Loucy (cell line): ENCODE measurements around the gene MYH8.

Source experiments
- H2AFZ ChIP-seq: fragments of 200-600 bp; sonication (generic); 2 replicates; pipeline ENCODE4 v1.6.0; 2016; ENCODE audit warnings: antibody characterized with exemption, mild to moderate bottlenecking, low read length, moderate library complexity
- H3F3A ChIP-seq: fragments of 200-600 bp; 2 replicates; pipeline ENCODE4 v1.6.0; 2016; ENCODE audit warnings: antibody characterized with exemption, low read depth, mild to moderate bottlenecking
- H3K27me3 ChIP-seq: fragments of 200-600 bp; sonication (generic); 2 replicates; pipeline ENCODE4 v1.6.1; 2014; ENCODE audit warnings: low read length, mild to moderate bottlenecking; ENCODE audit not compliant: insufficient read depth, poor library complexity, severe bottlenecking
- H3K36me3 ChIP-seq: fragments of 200-600 bp; sonication (generic); 2 replicates; pipeline ENCODE4 v1.6.1; 2016; ENCODE audit warnings: low read length; ENCODE audit not compliant: insufficient read depth
- H3K4me1 ChIP-seq: fragments of 200-600 bp; sonication (generic); 2 replicates; pipeline ENCODE4 v1.5.1; 2014; ENCODE audit warnings: low read length, mild to moderate bottlenecking; ENCODE audit not compliant: insufficient read depth, poor library complexity, severe bottlenecking
- H3K4me2 ChIP-seq: fragments of 200-600 bp; sonication (generic); 2 replicates; pipeline ENCODE4 v1.6.0; 2014; ENCODE audit warnings: antibody characterized with exemption, low read length, low read depth, mild to moderate bottlenecking; ENCODE audit not compliant: poor library complexity, severe bottlenecking
- H3K4me3 ChIP-seq: fragments of 200-600 bp; sonication (generic); 2 replicates; pipeline ENCODE4 v1.5.1; 2014; ENCODE audit warnings: low read length, mild to moderate bottlenecking, mixed read lengths; ENCODE audit not compliant: poor library complexity, severe bottlenecking
- H3K79me2 ChIP-seq: fragments of 200-600 bp; sonication (generic); 2 replicates; pipeline ENCODE4 v1.6.1; 2014; ENCODE audit warnings: low read length; ENCODE audit not compliant: insufficient read depth
- H3K9ac ChIP-seq: fragments of 200-600 bp; sonication (generic); 2 replicates; pipeline ENCODE4 v1.6.0; 2014; ENCODE audit warnings: mild to moderate bottlenecking, low read depth, low read length, moderate library complexity; ENCODE audit not compliant: poor library complexity, severe bottlenecking
- H3K9me2 ChIP-seq: fragments of 200-600 bp; sonication (generic); replicated peaks from 2 replicates; pipeline ENCODE4 v1.6.1; 2016; ENCODE audit warnings: low read depth, low read length, mixed read lengths
- H3K9me3 ChIP-seq: fragments of 200-600 bp; sonication (generic); 2 replicates; pipeline ENCODE4 v1.6.1; 2014; ENCODE audit warnings: mild to moderate bottlenecking, antibody characterized with exemption, low read length, low read depth; ENCODE audit not compliant: insufficient read depth
- H4K20me1 ChIP-seq: fragments of 200-600 bp; sonication (generic); 2 replicates; pipeline ENCODE4 v1.6.0; 2014; ENCODE audit warnings: antibody characterized with exemption, low read length, mild to moderate bottlenecking; ENCODE audit not compliant: insufficient read depth, poor library complexity, severe bottlenecking
- EZH2phosphoT487 ChIP-seq: fragments of 200-600 bp; IDR thresholded peaks from 2 replicates; pipeline ENCODE4 v1.6.1; 2018; ENCODE audit warnings: antibody characterized with exemption, mild to moderate bottlenecking, moderate library complexity, borderline replicate concordance
- TF ChIP-seq, protein P1 (sequence below): fragments of 200-600 bp; sonication (generic); conservative IDR thresholded peaks from 2 replicates; pipeline ENCODE4 v1.5.1; 2014; ENCODE audit warnings: mild to moderate bottlenecking, antibody characterized with exemption, low read length

Gene MYH8

DNA sequence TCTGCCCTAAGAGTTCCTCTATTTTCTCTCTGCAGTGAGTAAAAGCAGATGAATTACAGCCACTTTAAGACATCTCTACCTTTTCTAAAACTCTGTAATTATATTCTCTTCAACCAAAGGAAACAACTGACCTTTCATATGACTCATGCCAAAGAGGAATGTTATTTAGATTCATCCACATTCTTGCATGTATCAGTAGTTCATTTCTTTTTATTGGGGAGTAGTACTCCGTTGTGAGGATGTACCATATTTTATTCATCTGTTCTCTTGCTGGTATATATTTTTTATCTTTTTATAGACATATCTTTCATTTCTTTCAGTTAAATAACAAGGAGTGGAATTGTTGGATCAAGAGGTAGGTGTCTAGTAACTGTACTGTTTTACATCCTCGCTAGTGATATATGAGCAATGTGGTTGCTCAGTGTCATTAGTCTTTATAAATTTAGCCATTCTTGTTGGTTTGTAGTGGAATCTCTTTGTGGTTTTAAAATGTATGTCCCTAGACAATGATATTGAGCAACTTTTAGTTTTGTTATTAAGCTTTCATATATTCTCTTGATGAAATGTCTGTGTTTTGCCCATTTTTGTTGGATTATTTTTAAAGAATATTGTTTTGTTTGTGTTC lies 7.8 kb upstream of the MYH8 start:
- Histone ChIP-seq H3F3A (no peaks in the 10 kb centered on the region), H3K79me2 (no peaks in the 10 kb centered on the region), H3K4me3 (no peak overlapping the region), H3K4me1 (no peaks in the 10 kb centered on the region), H2AFZ (no peak overlapping the region), H3K9me2 (no peaks in the 10 kb centered on the region), H3K27me3 (no peaks in the 10 kb centered on the region), H3K36me3 (no peaks in the 10 kb centered on the region), H3K9ac (no peak overlapping the region), H4K20me1 (no peaks in the 10 kb centered on the region), H3K4me2 (no peak overlapping the region), H3K9me3 (no peaks in the 10 kb centered on the region)
- TF ChIP-seq, protein P1, sequence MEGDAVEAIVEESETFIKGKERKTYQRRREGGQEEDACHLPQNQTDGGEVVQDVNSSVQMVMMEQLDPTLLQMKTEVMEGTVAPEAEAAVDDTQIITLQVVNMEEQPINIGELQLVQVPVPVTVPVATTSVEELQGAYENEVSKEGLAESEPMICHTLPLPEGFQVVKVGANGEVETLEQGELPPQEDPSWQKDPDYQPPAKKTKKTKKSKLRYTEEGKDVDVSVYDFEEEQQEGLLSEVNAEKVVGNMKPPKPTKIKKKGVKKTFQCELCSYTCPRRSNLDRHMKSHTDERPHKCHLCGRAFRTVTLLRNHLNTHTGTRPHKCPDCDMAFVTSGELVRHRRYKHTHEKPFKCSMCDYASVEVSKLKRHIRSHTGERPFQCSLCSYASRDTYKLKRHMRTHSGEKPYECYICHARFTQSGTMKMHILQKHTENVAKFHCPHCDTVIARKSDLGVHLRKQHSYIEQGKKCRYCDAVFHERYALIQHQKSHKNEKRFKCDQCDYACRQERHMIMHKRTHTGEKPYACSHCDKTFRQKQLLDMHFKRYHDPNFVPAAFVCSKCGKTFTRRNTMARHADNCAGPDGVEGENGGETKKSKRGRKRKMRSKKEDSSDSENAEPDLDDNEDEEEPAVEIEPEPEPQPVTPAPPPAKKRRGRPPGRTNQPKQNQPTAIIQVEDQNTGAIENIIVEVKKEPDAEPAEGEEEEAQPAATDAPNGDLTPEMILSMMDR: no peak
- no peak for TF ChIP-seq EZH2phosphoT487

DNA sequence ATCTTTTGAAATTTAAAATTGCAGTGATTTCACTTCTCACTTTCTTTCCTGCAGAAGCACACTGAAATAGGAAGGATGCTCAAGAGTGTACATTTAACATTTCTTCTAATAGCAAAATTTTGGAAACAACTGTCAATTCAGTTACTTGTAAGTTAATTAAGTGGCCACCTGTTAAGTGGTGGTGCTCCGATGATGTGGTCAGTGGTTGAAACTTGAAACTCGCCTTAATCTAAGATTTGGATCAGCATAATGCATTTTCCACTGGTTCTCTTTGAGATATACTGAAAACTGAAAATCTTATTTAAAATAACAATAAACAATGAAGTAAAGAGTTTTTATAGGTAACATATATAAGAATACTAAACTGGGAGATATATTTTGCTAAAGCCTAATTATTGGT lies 7.0 kb upstream of the MYH8 start:
- Histone ChIP-seq H3K4me3 (no peak overlapping the region), H3K4me1 (no peaks in the 10 kb centered on the region), H3K9me2 (no peaks in the 10 kb centered on the region), H3K79me2 (no peaks in the 10 kb centered on the region), H3K4me2 (no peak overlapping the region), H3K36me3 (no peaks in the 10 kb centered on the region), H3K27me3 (no peaks in the 10 kb centered on the region), H3K9me3 (no peaks in the 10 kb centered on the region), H3F3A (no peaks in the 10 kb centered on the region), H3K9ac (no peak overlapping the region), H2AFZ (no peak overlapping the region), H4K20me1 (no peaks in the 10 kb centered on the region)
- TF ChIP-seq, protein P1: no peak
- TF ChIP-seq EZH2phosphoT487: no peak

DNA sequence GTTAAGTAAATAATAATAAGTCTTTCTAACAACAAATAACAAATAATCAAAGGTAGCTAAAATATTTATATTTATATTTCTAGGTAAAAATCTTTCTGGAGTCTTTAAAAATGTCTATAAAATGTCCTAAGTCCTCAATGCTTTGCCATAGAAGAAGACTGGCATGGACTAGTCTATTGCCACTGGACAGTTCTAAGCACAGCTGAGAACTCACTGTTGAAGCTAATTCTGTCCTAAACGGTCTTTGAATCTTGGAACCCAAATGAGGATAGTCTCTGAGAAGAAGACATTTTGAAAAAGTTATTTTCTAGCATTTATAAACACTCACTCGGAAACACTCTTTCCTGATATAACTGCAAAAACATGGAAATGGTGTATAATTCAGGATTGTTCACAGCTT lies 539 bp downstream of the MYH8 start:
- H3K4me2 ChIP-seq: no peak overlapping the region
- no peak overlapping the region for H3K4me3 ChIP-seq
- no peaks in the 10 kb centered on the region for H3F3A ChIP-seq
- H2AFZ ChIP-seq: no peak overlapping the region
- H4K20me1 ChIP-seq: no peaks in the 10 kb centered on the region
- H3K27me3 ChIP-seq: no peaks in the 10 kb centered on the region
- H3K9me3 ChIP-seq: no peaks in the 10 kb centered on the region
- no peaks in the 10 kb centered on the region for H3K9me2 ChIP-seq
- no peak overlapping the region for H3K9ac ChIP-seq
- H3K4me1 ChIP-seq: no peaks in the 10 kb centered on the region
- TF ChIP-seq EZH2phosphoT487: no peak
- TF ChIP-seq, protein P1: no peak
- no peaks in the 10 kb centered on the region for H3K79me2 ChIP-seq
- H3K36me3 ChIP-seq: no peaks in the 10 kb centered on the region
